K562 (cell line): ENCODE data around the gene PTTG1IP. TPM values are rescaled to one million over a fixed set of nuclear protein-coding genes. Genes with fewer than 3 reads are reported as not detected.
A peak's percentile ranks its signal among the peaks of the same experiment; 100 is the strongest.

ENCODE experiments used
- ATAC-seq: fragments of 200-7000 bp; cut with Tn5 transposase; 3 replicates; pipeline ENCODE4 v1.9.1; 2020; ENCODE audit warnings: moderate library complexity
- BruUV-seq: library from RNA; stranded (reverse); fragments of 400-500 nt; replicated peaks from 2 replicates; lab custom pipeline; 2021; lab: Mats Ljungman, UMichigan
- CTCF ChIA-PET: fragments of 300-600 bp; formaldehyde crosslinking; extraction: SDS; loops from one replicate; lab custom pipeline; 2021; ENCODE audit warnings: low intra/inter-chr PET ratio; lab: Yijun Ruan, JAX
- POLR2A ChIA-PET: fragments of 300-600, 350-650 bp; sonication (Branson Sonifier 250); formaldehyde crosslinking; extraction: SDS; loops from one replicate; lab custom pipeline; 2021; ENCODE audit warnings: antibody characterized with exemption, inconsistent platforms; lab: Yijun Ruan, JAX
- DNase-seq, 4 experiments: peaks; one replicate each; pipeline versions ENCODE4 v3.0.0 to v3.0.0-alpha.2; 2011 to 2018; ENCODE audit warnings: low spot score in 3 of 4, mixed read lengths in 3 of 4; ENCODE audit errors: extremely low read depth in 1 of 4
- FAIRE-seq: peaks from 2 replicates; lab custom pipeline; 2011; peaks lifted over from hg19 to GRCh38; lab: Jason Lieb, UNC
- H2AFZ ChIP-seq: 2 replicates; pipeline ENCODE4 v1.6.0; 2011; ENCODE audit warnings: low read depth, low read length, control low read depth, inconsistent platforms
- H3K27ac ChIP-seq: fragments of 200-600 bp; 3 replicates; pipeline ENCODE4 v1.8.0; 2011; ENCODE audit warnings: low read depth, mild to moderate bottlenecking, control low read depth, inconsistent platforms, low read length, moderate library complexity, mixed read lengths; ENCODE audit errors: extremely low read depth
- H3K27me3 ChIP-seq, 2 experiments: fragments of 300-600 bp in 1 of 2; 2 replicates in 1 of 2; 3 replicates in 1 of 2; pipeline versions ENCODE4 v1.6.0 to v1.8.0; 2011; ENCODE audit warnings: inconsistent platforms in 2 of 2, low read length in 2 of 2, mild to moderate bottlenecking in 1 of 2, mixed read lengths in 1 of 2, moderate library complexity in 1 of 2; ENCODE audit not compliant: control insufficient read depth in 2 of 2, insufficient read depth in 2 of 2
- H3K36me3 ChIP-seq: fragments of 300-600 bp; 3 replicates; pipeline ENCODE4 v1.8.0; 2011; ENCODE audit warnings: mild to moderate bottlenecking, low read length, inconsistent platforms; ENCODE audit not compliant: control insufficient read depth, insufficient read depth
- H3K4me1 ChIP-seq, 2 experiments: fragments of 200-600 bp in 1 of 2; replicated peaks in 1 of 2; 2 replicates in 1 of 2; 3 replicates in 1 of 2; pipeline versions ENCODE4 v1.5.1 to v1.8.0; 2011; ENCODE audit warnings: inconsistent platforms in 2 of 2, low read length in 2 of 2, mild to moderate bottlenecking in 1 of 2, mixed read lengths in 1 of 2, moderate library complexity in 1 of 2; ENCODE audit not compliant: control insufficient read depth in 2 of 2, insufficient read depth in 2 of 2
- H3K4me2 ChIP-seq: 2 replicates; pipeline ENCODE4 v1.6.1; 2011; ENCODE audit warnings: low read length, control low read depth, inconsistent platforms, mixed read lengths; ENCODE audit not compliant: insufficient read depth
- H3K4me3 ChIP-seq: fragments of 200-600 bp; sonication (generic), shearing (Covaris generic); 2 replicates; pipeline ENCODE4 v1.5.1; 2016; ENCODE audit warnings: control low read depth, inconsistent platforms
- H3K79me2 ChIP-seq: fragments of 200-600 bp; 3 replicates; pipeline ENCODE4 v1.8.0; 2011; ENCODE audit warnings: low read length, inconsistent platforms; ENCODE audit not compliant: control insufficient read depth, insufficient read depth
- H3K9ac ChIP-seq, 2 experiments: 2 replicates each; pipeline versions ENCODE4 v1.6.0 to v1.6.1; 2011; ENCODE audit warnings: low read depth in 2 of 2, low read length in 2 of 2, control low read depth in 1 of 2, inconsistent platforms in 1 of 2, mild to moderate bottlenecking in 1 of 2, mixed read lengths in 1 of 2; ENCODE audit not compliant: insufficient read depth in 1 of 2
- H3K9me1 ChIP-seq: one replicate; pipeline ENCODE4 v1.6.0; 2011; ENCODE audit warnings: inconsistent platforms, mild to moderate bottlenecking, low read length, moderate library complexity; ENCODE audit not compliant: control insufficient read depth, insufficient read depth
- H3K9me3 ChIP-seq: replicated peaks from 2 replicates; pipeline ENCODE4 v1.5.1; 2011; ENCODE audit warnings: low read depth, low read length, inconsistent platforms; ENCODE audit not compliant: control insufficient read depth, insufficient read depth
- H4K20me1 ChIP-seq: replicated peaks from 2 replicates; pipeline ENCODE4 v1.6.1; 2011; ENCODE audit warnings: low read length, inconsistent platforms, mixed read lengths; ENCODE audit not compliant: control insufficient read depth, insufficient read depth
- BRF1 ChIP-seq: IDR thresholded peaks from 3 replicates; pipeline ENCODE4 v1.6.1; 2011; ENCODE audit warnings: borderline replicate concordance, mild to moderate bottlenecking; ENCODE audit not compliant: insufficient read length; ENCODE audit errors: extremely low read depth
- KLF1 ChIP-seq: fragments of 450-650 bp; IDR thresholded peaks from 2 replicates; pipeline ENCODE4 v1.6.1; 2016; ENCODE audit warnings: missing genetic modification characterization, missing compliant biosample characterization
- TCF7 ChIP-seq: sonication (generic); IDR thresholded peaks from 2 replicates; pipeline ENCODE4 v1.6.1; 2016; ENCODE audit warnings: antibody characterized with exemption, borderline replicate concordance
- ZNF282 ChIP-seq: sonication (generic); formaldehyde crosslinking; IDR thresholded peaks from 2 replicates; pipeline ENCODE4 v1.8.1; 2023; ENCODE audit warnings: missing genetic modification reagents
- WGBS: fragments of 100-300 bp; shearing (Covaris generic); methylation state at CpG from one replicate; pipeline ENCODE4 v1.1.6; 2016; ENCODE audit warnings: low coverage, mixed read lengths; ENCODE audit not compliant: insufficient coverage; ENCODE audit errors: missing lambda C conversion rate; 5-methylcytosine and 5-hydroxymethylcytosine counted together
- in situ Hi-C: fragments of 300-500 bp; cut with MboI; formaldehyde crosslinking; loops from 4 replicates; pipeline ENCODE4 v1.15.0; 2018; ENCODE audit warnings: inconsistent platforms, mixed read lengths
- intact Hi-C: fragments of 100-400 bp; cut with micrococcal nuclease; formaldehyde crosslinking; loops from 2 replicates; pipeline ENCODE4 v1.14.2; 2022
- polyA plus RNA-seq, 8 experiments: library from polyadenylated mRNA; depleted of rRNA in 4 of 8; stranded (reverse) in 5 of 8; unstranded in 3 of 8; fragments of >200 nt; fragmentation: Nextera tagmentation in 2 of 8; fragmentation: Illumina TruSeq in 1 of 8; extraction: Ambion mirVana in 2 of 8; extraction: Trizol in 1 of 8; gene quantifications; 2 replicates each; pipeline versions ENCODE4 v1.2.1 to v1.2.3, GENCODE V29; 2011 to 2014; ENCODE audit warnings: inconsistent platforms in 1 of 8, missing spikeins in 1 of 8
- total RNA-seq, 7 experiments: library from RNA; depleted of rRNA in 6 of 7; stranded (reverse); fragments of >200 nt in 6 of 7; fragmentation: Illumina TruSeq in 2 of 7; extraction: Trizol in 2 of 7; gene quantifications; 2 replicates each; pipeline versions ENCODE4 v1.2.1 to v1.2.3, GENCODE V29; 2011 to 2021; ENCODE audit warnings: low replicate concordance in 1 of 7
- TF ChIP-seq, protein P1 (sequence below): fragments of 250-450 bp; sonication (Bioruptor Pico); IDR thresholded peaks from 2 replicates; pipeline ENCODE4 v1.5.0; 2021; ENCODE audit warnings: mild to moderate bottlenecking, moderate library complexity
- TF ChIP-seq, protein P2 (sequence below): fragments of 450-650 bp; IDR thresholded peaks from 2 replicates; pipeline ENCODE4 v1.6.1; 2018; ENCODE audit not compliant: partially characterized antibody

The PTTG1IP gene
- total and polyA plus RNA-seq, 9 of the 15 experiments (the other 6 are each of a cell fraction or from before 2014, with no cell fraction given), result 5.0 to 99.3 (median 82.4) TPM

DNA sequence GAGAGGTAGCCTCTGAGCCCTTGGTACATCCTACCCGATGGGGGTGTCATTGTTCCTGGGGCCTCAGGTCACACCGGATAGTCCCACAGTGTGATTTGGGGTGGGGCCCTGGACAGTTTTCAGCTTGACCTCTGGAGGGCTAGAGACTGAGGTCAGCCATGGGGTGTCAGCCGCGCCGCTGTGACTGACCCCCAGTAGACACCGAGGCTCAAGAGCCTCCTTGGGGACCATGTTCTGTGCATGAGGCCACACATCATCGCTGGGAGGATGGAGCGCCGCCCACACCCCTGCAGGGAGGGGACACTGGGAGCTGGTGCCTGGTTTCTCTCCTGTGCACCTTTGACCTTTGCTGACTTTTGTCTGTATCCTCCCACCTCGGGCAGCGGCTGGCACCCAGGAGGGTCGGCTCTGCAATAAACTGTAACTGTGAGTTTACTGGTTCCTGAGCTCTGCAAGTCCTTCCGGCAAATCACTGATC, 24.6 kb upstream of the PTTG1IP start:
- in situ Hi-C loops, result no loop called here
- Histone ChIP-seq H3K27ac (no peak overlapping the region), H3K9me3 (peaks cover 12% of the 10 kb centered on the region)

More for the DNA sequence above, 24.6 kb upstream of the PTTG1IP start:
- H3K36me3 ChIP-seq, result no peaks in the 10 kb centered on the region; the same call in 2 of the 3 replicates
- peaks cover 6 to 63% of the 10 kb centered on the region in 2 experiments for H3K4me1 ChIP-seq
- no peaks in the 10 kb centered on the region for H3K79me2 ChIP-seq
- DNase-seq (no peak), ATAC-seq (peak; percentile 7), FAIRE-seq (no peak)
- CTCF ChIA-PET, result no interaction called here
- BruUV-seq, result no TSS peak
- 15% methylated on average over 13 of the region's 13 CpGs for WGBS
- H3K4me3 ChIP-seq, result no peak overlapping the region
- peaks cover 37 to 79% of the 10 kb centered on the region in 2 experiments for H3K27me3 ChIP-seq
- intact Hi-C loops, result no loop called here
- H4K20me1 ChIP-seq, result peaks cover 14% of the 10 kb centered on the region; the same call in 1 of the 2 replicates
- no peak for TF ChIP-seq TCF7
- TF ChIP-seq ZNF282, result no peak
- TF ChIP-seq, protein P1, sequence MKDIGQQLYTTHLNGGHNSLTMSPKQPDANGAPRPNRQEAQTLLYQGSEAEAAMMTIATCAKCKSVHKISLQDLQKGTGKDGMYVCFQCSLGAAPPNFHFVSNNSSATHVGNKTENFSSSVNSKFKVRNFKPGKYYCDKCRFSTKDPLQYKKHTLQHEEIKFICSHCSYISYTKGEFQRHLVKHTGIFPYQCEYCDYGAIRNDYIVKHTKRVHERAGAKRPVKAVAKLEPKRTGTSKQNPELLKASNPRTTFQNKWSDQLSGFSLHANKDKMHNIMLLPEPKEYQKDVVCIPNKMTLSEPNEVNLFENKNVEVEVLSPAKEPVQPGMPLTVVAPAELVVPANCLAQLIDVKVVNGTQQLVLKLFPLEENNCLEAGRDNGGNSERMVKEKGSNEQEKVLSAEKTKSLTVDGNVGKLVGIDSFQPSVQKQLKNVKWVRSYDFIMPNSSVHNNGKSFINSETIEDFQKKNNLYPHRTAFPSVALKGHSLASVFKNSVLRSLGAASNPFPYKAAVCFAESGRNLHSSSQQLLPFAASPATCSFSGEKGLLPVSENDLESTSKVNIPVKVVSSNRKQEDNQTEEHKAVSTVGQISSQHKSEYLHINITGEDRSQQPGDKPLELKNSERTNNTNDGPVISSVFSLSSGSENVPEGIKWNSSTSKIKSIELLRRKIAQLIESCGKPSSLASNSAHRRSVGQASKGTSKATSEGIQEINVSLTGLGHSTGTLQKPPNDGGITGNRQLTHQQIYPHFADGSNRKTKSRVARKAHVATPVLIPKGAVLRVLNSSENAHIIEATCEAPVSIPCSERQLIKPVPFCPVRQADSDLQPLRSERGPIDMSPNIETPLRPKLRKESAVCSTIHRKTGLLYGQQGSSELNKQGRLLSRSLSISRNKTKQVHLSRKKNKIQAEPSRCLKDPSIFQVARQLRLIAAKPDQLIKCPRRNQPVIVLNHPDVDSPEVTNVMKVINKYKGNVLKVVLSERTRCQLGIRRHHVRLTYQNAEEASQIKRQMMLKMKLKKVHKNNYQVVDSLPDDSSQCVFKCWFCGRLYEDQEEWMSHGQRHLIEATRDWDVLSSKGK (CRISPR knock-in tag), result no peak
- TF ChIP-seq, protein P2, sequence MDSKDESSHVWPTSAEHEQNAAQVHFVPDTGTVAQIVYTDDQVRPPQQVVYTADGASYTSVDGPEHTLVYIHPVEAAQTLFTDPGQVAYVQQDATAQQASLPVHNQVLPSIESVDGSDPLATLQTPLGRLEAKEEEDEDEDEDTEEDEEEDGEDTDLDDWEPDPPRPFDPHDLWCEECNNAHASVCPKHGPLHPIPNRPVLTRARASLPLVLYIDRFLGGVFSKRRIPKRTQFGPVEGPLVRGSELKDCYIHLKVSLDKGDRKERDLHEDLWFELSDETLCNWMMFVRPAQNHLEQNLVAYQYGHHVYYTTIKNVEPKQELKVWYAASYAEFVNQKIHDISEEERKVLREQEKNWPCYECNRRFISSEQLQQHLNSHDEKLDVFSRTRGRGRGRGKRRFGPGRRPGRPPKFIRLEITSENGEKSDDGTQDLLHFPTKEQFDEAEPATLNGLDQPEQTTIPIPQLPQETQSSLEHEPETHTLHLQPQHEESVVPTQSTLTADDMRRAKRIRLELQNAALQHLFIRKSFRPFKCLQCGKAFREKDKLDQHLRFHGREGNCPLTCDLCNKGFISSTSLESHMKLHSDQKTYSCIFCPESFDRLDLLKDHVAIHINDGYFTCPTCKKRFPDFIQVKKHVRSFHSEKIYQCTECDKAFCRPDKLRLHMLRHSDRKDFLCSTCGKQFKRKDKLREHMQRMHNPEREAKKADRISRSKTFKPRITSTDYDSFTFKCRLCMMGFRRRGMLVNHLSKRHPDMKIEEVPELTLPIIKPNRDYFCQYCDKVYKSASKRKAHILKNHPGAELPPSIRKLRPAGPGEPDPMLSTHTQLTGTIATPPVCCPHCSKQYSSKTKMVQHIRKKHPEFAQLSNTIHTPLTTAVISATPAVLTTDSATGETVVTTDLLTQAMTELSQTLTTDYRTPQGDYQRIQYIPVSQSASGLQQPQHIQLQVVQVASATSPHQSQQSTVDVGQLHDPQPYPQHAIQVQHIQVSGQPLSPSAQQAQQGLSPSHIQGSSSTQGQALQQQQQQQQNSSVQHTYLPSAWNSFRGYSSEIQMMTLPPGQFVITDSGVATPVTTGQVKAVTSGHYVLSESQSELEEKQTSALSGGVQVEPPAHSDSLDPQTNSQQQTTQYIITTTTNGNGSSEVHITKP, result peak; percentile 65
- 0 out of 2 replicates have a peak, but pooled peaks have one; percentile 3 for TF ChIP-seq KLF1 (tag)
- no peak for TF ChIP-seq BRF1
- no peaks in the 10 kb centered on the region for H3K9me1 ChIP-seq
- H3K9ac ChIP-seq, result no peak overlapping the region
- H3K4me2 ChIP-seq, result no peak overlapping the region
- no peak overlapping the region for H2AFZ ChIP-seq
- POLR2A ChIA-PET, result interaction anchor here (0.5 to 1.5 kb wide), 5 partner anchors 9 to 1049 kb away, joined by 3 to 4 read pairs (median 4); no protein-coding TSS in a partner anchor
